22Rv1 (cell line): ENCODE measurements around the gene MAPRE3.

Experiments used
- H3K27ac ChIP-seq: fragments of 450-650 bp; 2 replicates; pipeline ENCODE4 v1.5.1; 2017
- ZFX ChIP-seq: fragments of 450-650 bp; IDR thresholded peaks from 2 replicates; pipeline ENCODE4 v1.6.1; 2017; ENCODE audit warnings: antibody characterized with exemption, borderline replicate concordance
- TF ChIP-seq, protein P1 (sequence below): fragments of 450-650 bp; IDR thresholded peaks from 2 replicates; pipeline ENCODE4 v1.5.1; 2017; ENCODE audit warnings: mild to moderate bottlenecking

The MAPRE3 gene

DNA sequence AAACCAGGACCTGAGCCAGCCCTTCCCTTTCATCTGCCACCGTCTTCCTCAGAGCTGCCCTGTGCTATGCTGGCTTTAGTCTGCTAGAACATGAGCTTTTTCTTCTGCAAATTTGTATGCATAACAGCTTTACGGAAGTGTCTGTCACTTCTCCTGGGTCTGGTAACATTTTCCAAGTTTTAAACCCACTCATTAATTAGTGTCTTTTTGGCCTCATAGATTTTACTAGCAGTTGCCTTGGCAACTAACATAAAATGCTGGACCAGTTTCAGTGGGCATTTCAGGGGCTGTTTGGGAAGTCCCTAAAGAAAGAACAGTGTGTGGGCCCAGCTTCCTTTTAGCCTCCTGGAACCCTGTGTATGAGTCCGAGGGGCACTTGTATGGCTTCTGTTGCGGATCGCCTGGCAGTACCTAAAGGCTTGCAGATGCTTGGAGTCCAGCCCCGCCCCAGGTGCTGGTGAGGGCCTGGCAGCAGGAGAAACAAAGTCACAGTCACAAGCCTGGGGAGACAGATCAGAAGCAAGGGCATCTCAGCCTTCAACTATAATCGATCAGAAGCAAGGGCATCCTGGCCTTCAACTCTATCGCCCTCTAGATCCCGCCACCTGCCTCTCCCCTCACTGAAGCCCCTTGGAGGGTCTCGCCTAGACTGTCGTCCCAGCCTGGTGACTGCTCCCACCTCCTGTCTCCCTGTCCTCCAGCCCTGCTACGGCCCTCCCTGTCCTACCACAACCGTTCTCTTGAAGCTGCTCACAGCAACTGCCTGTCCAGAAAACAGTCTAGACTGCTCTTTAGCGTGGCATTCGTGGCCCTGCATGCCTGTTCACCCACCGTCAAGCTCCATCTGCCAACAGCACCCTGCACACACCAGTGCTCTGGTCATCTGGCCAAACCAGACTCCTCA lies 36.8 kb upstream of the MAPRE3 start:
- H3K27ac ChIP-seq, result no peak overlapping the region
- TF ChIP-seq, protein P1, sequence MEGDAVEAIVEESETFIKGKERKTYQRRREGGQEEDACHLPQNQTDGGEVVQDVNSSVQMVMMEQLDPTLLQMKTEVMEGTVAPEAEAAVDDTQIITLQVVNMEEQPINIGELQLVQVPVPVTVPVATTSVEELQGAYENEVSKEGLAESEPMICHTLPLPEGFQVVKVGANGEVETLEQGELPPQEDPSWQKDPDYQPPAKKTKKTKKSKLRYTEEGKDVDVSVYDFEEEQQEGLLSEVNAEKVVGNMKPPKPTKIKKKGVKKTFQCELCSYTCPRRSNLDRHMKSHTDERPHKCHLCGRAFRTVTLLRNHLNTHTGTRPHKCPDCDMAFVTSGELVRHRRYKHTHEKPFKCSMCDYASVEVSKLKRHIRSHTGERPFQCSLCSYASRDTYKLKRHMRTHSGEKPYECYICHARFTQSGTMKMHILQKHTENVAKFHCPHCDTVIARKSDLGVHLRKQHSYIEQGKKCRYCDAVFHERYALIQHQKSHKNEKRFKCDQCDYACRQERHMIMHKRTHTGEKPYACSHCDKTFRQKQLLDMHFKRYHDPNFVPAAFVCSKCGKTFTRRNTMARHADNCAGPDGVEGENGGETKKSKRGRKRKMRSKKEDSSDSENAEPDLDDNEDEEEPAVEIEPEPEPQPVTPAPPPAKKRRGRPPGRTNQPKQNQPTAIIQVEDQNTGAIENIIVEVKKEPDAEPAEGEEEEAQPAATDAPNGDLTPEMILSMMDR, result no peak
- no peak for TF ChIP-seq ZFX

DNA sequence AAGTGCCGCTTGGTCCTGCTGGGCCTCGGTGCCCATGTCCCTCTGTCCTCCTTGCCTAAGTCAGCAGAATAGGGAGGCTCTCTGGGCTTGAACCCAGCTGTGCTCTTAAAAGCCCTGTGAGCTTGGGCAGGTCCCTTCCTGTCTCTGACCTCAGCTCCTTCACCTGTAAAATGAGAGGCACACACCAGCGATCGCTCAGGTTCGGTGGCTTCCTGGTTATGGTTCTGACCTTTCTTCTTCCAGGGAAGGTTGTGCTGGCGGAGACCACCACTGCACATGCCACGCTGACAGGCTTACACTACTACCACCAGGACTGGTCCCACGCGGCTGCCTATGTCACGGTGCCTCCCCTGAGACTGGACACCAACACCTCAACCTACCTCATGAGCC lies 36.1 kb upstream of the MAPRE3 start:
- no peak for TF ChIP-seq ZFX
- TF ChIP-seq, protein P1, result no peak
- H3K27ac ChIP-seq, result no peak overlapping the region

DNA sequence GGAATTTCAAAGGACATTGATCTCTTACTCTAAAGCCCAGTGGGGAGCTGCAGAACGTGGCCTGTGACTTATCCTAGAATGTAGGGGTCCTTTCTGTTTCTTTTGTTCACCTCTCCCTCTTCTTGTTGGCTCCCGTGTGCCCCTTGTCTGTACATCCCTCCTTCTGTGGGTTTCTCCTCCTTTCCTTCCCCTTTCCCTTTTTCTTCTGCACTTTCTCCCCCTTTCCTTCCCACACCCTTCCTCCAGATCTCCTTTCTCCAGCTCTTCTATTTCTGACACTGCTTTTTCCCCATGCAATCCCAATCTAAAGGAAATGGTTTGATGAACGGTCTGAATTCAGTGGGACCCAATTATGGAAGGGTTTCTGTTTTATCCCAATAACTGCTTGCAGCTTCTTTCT lies 35.5 kb upstream of the MAPRE3 start:
- TF ChIP-seq ZFX, result no peak
- TF ChIP-seq, protein P1, result no peak
- no peak overlapping the region for H3K27ac ChIP-seq

DNA sequence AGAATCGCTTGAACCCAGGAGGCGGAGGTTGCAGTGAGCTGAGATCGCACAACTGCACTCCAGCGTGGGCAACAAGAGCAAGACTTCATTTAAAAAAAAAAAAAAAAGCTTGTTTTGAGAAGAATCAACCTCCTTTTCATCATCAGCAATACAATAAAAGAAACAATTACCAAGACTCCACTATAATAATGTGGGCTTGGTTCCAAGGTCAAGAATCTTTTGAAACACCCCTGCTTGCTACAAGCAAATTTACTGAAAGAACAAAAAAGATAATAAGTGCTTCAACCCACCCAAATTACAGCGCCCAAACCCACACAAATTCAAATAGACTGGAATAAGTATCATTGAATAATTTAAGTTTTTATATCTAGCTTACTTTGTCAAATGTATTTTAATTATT lies 33.6 kb upstream of the MAPRE3 start:
- H3K27ac ChIP-seq, result no peak overlapping the region
- no peak for TF ChIP-seq ZFX
- TF ChIP-seq, protein P1, result no peak

DNA sequence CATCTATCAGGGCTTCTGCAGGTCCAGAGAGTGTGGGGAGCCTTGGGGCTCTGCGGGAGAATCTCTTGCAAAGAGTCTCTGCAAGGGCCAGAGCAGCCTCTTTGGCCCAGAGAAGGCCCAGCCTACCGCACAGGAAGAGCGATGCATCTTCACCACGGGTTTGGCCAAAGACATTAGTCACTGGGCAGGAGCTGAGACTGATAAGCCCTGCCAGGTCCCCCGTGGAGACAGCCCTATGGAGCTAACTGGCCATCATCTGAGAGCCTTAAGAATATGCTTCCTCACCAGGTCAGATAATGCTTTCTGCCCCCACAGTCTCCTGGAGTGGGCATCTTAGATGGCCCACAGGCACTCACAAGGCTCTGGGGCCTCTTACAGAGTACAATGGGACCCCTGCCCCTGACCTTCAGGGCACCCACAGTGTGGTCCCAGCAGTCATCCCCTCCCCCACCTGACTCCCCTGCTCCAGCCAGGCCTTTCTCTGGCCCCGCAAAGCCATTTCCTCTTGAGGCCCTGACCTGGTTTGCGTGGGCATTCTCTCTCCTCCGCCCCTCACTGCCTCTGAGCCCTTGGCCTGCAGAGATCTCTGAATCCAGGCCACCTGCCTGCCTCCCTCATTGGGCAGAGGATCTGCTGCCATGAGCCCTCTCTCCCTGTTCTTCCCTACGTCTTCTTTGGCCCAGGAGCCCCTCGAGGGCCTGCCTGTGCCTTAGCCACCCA lies 31.9 kb upstream of the MAPRE3 start:
- H3K27ac ChIP-seq, result no peak overlapping the region
- no peak for TF ChIP-seq ZFX
- TF ChIP-seq, protein P1, result no peak

DNA sequence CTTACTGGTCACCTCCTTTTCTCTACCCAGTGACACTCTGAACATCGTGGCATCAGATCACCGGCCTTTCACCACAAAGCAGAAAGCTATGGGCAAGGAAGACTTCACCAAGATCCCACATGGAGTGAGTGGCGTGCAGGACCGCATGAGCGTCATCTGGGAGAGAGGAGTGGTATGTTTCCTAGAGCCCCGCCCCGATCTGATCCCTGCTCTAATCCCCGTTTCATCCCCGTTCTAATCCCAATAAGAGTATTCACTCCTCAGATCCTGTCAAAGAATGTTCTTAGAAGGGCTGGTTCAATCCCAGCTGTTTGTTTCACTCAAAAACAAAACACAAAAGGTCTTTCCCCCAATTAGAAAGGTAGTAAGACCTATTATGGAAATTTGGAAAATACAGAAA lies 30.4 kb upstream of the MAPRE3 start:
- TF ChIP-seq, protein P1, result no peak
- no peak for TF ChIP-seq ZFX
- H3K27ac ChIP-seq, result no peak overlapping the region

DNA sequence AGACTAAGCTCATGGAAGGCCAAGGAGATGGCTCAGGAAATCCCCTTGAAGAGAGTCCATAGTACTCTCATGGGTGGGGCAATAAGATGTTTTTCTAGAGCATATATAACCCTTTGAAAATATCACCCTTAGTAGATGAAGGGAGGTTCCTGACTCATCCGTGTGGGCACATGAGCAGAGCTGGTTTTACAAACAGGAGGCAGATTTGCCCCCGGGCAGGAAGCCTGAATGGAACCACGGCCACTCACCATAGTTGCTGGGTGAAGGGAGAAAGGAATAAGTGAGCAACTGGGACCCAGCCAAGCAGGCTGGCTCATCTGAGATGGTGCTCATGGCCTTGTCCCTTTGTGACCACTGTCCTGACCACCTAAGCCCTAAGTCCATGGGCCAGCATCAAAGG lies 29.0 kb upstream of the MAPRE3 start:
- no peak overlapping the region for H3K27ac ChIP-seq
- TF ChIP-seq, protein P1, result no peak
- no peak for TF ChIP-seq ZFX
